Kidney epithelial cell (primary cell): ENCODE measurements around the gene NUDT6. TPM values are rescaled to one million over a fixed set of nuclear protein-coding genes. Genes with fewer than 3 reads are reported as not detected.

Source experiments
- DNase-seq: peaks from one replicate; pipeline ENCODE4 v3.0.0-alpha.2; 2010; ENCODE audit warnings: low read depth
- H3K27me3 ChIP-seq: 2 replicates; pipeline ENCODE4 v1.6.0; 2011; ENCODE audit warnings: low read length; ENCODE audit not compliant: control insufficient read depth, insufficient read depth
- H3K36me3 ChIP-seq: 2 replicates; pipeline ENCODE4 v1.5.1; 2011; ENCODE audit warnings: low read length; ENCODE audit not compliant: control insufficient read depth, insufficient read depth
- H3K4me3 ChIP-seq: 2 replicates; pipeline ENCODE4 v1.5.1; 2011; ENCODE audit warnings: low read depth, mild to moderate bottlenecking, control low read depth, low read length
- CTCF ChIP-seq: IDR thresholded peaks from 2 replicates; pipeline ENCODE4 v1.5.1; 2011; ENCODE audit warnings: mild to moderate bottlenecking, moderate library complexity, low read length, control low read depth, inconsistent platforms; ENCODE audit not compliant: insufficient read depth, poor library complexity, severe bottlenecking
- total RNA-seq: library from RNA; depleted of rRNA; stranded (reverse); fragments of >200 nt; gene quantifications from 2 replicates; pipeline ENCODE4 v1.2.3, GENCODE V29; 2015

NUDT6 gene
- total RNA-seq, 1 donor from 2014 or later = 9.7 TPM

GRCh38 chr4:122922877-122923511, 597 bp upstream of the NUDT6 start:
- TF ChIP-seq CTCF = no peak
- H3K36me3 ChIP-seq = no peaks in the 10 kb centered on the region
- DNase-seq = peak; percentile 42
- H3K27me3 ChIP-seq = no peaks in the 10 kb centered on the region
- H3K4me3 ChIP-seq = peak overlapping the region; percentile 67

GRCh38 chr4:122921300-122921699, 1.1 kb downstream of the NUDT6 start:
- no peaks in the 10 kb centered on the region for H3K27me3 ChIP-seq
- DNase-seq = no peak
- peak overlapping the region; percentile 67 for H3K4me3 ChIP-seq
- no peaks in the 10 kb centered on the region for H3K36me3 ChIP-seq
- no peak for TF ChIP-seq CTCF

DNA sequence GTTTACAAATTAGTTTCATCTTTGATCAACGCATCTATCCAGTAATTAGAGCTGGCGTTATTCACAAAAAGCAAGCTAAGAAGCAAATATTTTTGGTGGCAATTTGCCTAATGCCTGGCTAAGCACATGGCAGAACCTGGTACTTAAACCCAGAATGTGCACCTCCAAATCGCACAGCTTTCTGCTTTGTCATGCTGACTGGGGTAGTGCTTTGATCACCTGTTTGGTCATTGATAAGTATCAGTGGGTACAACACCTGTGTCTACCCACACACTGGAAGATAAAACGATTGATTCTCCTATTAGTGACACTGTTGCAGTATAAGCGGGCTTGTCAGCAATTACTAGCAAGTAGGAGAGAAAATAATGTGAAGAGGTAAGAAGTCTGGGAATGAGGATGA, 1.9 kb downstream of the NUDT6 start:
- Histone ChIP-seq H3K4me3 (no peak overlapping the region), H3K36me3 (no peaks in the 10 kb centered on the region), H3K27me3 (no peaks in the 10 kb centered on the region)
- DNase-seq = no peak
- no peak for TF ChIP-seq CTCF

DNA sequence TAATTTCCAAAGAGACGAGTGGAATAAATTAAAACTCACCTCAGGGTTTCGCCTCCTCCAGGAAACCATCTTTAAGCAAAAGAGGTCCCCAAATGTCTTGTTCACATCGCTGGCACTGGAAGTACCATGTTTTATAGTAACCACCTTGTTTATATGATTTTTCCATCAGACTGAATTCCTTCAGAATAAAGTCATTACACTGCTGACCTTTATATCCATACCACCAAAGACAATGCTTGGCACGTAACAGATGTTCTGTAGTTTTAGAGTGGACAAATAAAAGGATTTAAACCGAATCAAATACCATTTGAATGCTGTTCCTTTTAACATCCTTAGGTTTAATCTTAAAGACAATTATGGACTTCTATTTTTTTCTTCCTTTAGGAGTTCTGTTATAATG, 4.7 kb downstream of the NUDT6 start:
- no peak overlapping the region for H3K4me3 ChIP-seq
- no peak for DNase-seq
- TF ChIP-seq CTCF = no peak
- H3K36me3 ChIP-seq = peaks cover 1% of the 10 kb centered on the region
- H3K27me3 ChIP-seq = no peaks in the 10 kb centered on the region

GRCh38 chr4:122914938-122915337, 7.5 kb downstream of the NUDT6 start:
- Histone ChIP-seq H3K27me3 (no peaks in the 10 kb centered on the region), H3K4me3 (no peak overlapping the region), H3K36me3 (peaks cover 1% of the 10 kb centered on the region)
- TF ChIP-seq CTCF = no peak
- DNase-seq = no peak

DNA sequence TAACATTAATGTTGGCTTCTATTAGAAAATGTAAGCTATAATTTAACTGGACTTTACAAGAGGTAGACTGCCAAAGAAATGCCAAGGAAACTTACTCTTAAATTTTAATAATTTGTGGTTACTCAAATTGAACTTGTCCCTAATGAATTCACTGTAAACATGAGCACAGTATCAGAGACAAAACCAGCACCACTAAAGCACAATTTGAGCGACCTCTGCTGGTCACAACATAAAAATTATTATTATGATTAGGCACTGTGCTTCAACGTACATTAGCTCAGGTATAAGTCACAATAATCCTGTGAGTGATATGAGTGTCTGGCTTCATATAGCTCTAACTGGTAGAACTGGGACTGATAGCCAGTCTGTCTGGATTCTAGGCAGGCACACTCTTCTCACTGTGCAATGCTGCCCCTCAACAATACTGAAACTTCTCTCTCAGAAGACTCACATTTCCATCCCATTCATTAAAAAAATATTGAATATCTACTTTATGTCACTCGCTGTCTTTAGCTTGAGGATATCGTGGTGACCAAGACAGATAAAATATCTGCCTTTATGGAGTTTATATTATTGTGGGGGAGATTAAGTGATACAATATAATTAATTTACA, 8.0 kb downstream of the NUDT6 start:
- H3K4me3 ChIP-seq = no peak overlapping the region
- no peak for DNase-seq
- peaks cover 1% of the 10 kb centered on the region for H3K36me3 ChIP-seq
- no peaks in the 10 kb centered on the region for H3K27me3 ChIP-seq
- TF ChIP-seq CTCF = peak; percentile 49
